Mesenchymal stem cell (in vitro differentiated cells and primary cell): Measurements from ENCODE around the gene ZGPAT.

ENCODE experiments used
- DNase-seq: peaks from one replicate; pipeline ENCODE4 v3.0.0-alpha.2; 2013
- H2AFZ ChIP-seq: one replicate; pipeline ENCODE4 v1.6.1; 2013; ENCODE audit warnings: low read depth, mild to moderate bottlenecking, control low read depth, inconsistent platforms, low read length, moderate library complexity
- H2AK5ac ChIP-seq: 2 replicates; pipeline ENCODE4 v1.6.1; 2013; ENCODE audit warnings: low read length, moderate library complexity, mild to moderate bottlenecking, inconsistent platforms; ENCODE audit not compliant: severe bottlenecking
- H2BK120ac ChIP-seq: one replicate; pipeline ENCODE4 v1.6.1; 2013; ENCODE audit warnings: low read depth, mild to moderate bottlenecking, inconsistent platforms, low read length, moderate library complexity
- H2BK12ac ChIP-seq, 2 experiments: one replicate each; pipeline ENCODE4 v1.6.1; 2013; ENCODE audit warnings: inconsistent platforms in 2 of 2, low read length in 2 of 2, mild to moderate bottlenecking in 2 of 2, moderate library complexity in 2 of 2, control low read depth in 1 of 2
- H2BK15ac ChIP-seq: one replicate; pipeline ENCODE4 v1.6.1; 2013; ENCODE audit warnings: mild to moderate bottlenecking, low read depth, inconsistent platforms; ENCODE audit not compliant: poor library complexity, severe bottlenecking
- H2BK5ac ChIP-seq: 2 replicates; pipeline ENCODE4 v1.6.1; 2013; ENCODE audit warnings: low read depth, mild to moderate bottlenecking, low read length, control low read depth, inconsistent platforms; ENCODE audit not compliant: poor library complexity, severe bottlenecking
- H3K14ac ChIP-seq, 2 experiments: one replicate each; pipeline ENCODE4 v1.6.1; 2013; ENCODE audit warnings: inconsistent platforms in 2 of 2, low read length in 2 of 2, control low read depth in 1 of 2, mild to moderate bottlenecking in 1 of 2, moderate library complexity in 1 of 2
- H3K18ac ChIP-seq, 2 experiments: one replicate each; pipeline ENCODE4 v1.6.1; 2013; ENCODE audit warnings: inconsistent platforms in 2 of 2, low read length in 2 of 2, control low read depth in 1 of 2, low read depth in 1 of 2, mild to moderate bottlenecking in 1 of 2
- H3K23ac ChIP-seq, 2 experiments: one replicate each; pipeline ENCODE4 v1.6.1; 2013; ENCODE audit warnings: inconsistent platforms in 2 of 2, low read length in 2 of 2, mild to moderate bottlenecking in 2 of 2, moderate library complexity in 2 of 2, control low read depth in 1 of 2
- H3K27ac ChIP-seq: 2 replicates; pipeline ENCODE4 v1.5.1; 2013; ENCODE audit warnings: mild to moderate bottlenecking, moderate library complexity, low read length, control low read depth, inconsistent platforms; ENCODE audit not compliant: poor library complexity, severe bottlenecking
- H3K27me3 ChIP-seq, 2 experiments: 2 replicates each; pipeline versions ENCODE4 v1.6.1 to v1.7.0; 2013; ENCODE audit warnings: low read length in 2 of 2, mild to moderate bottlenecking in 2 of 2, moderate library complexity in 2 of 2, control low read depth in 1 of 2, inconsistent platforms in 1 of 2; ENCODE audit not compliant: control insufficient read depth in 1 of 2, insufficient read depth in 1 of 2
- H3K36me3 ChIP-seq, 2 experiments: 2 replicates each; pipeline versions ENCODE4 v1.6.1 to v1.7.0; 2013; ENCODE audit warnings: low read length in 2 of 2, control low read depth in 1 of 2, inconsistent platforms in 1 of 2, low read depth in 1 of 2, mild to moderate bottlenecking in 1 of 2; ENCODE audit not compliant: insufficient read depth in 2 of 2, control insufficient read depth in 1 of 2
- H3K4ac ChIP-seq, 2 experiments: one replicate each; pipeline ENCODE4 v1.6.1; 2013; ENCODE audit warnings: inconsistent platforms in 2 of 2, low read length in 2 of 2, mild to moderate bottlenecking in 2 of 2, moderate library complexity in 2 of 2, control low read depth in 1 of 2, low read depth in 1 of 2
- H3K4me1 ChIP-seq: 2 replicates; pipeline ENCODE4 v1.6.1; 2013; ENCODE audit warnings: low read depth, low read length, control low read depth; ENCODE audit not compliant: control insufficient read depth, insufficient read depth
- H3K4me2 ChIP-seq: 2 replicates; pipeline ENCODE4 v1.6.1; 2013; ENCODE audit warnings: low read length, mild to moderate bottlenecking, inconsistent platforms; ENCODE audit not compliant: poor library complexity, severe bottlenecking
- H3K4me3 ChIP-seq, 2 experiments: 2 replicates each; pipeline versions ENCODE4 v1.5.1 to v1.7.0; 2013; ENCODE audit warnings: low read length in 2 of 2, mild to moderate bottlenecking in 2 of 2, control low read depth in 1 of 2, low read depth in 1 of 2; ENCODE audit not compliant: insufficient read depth in 1 of 2
- H3K79me1 ChIP-seq: replicated peaks from 2 replicates; pipeline ENCODE4 v1.6.1; 2013; ENCODE audit warnings: mild to moderate bottlenecking, control low read depth, low read length, inconsistent platforms; ENCODE audit not compliant: poor library complexity, severe bottlenecking
- H3K9ac ChIP-seq: 2 replicates; pipeline ENCODE4 v1.7.0; 2013; ENCODE audit warnings: mild to moderate bottlenecking, low read length, moderate library complexity
- H3K9me3 ChIP-seq: 2 replicates; pipeline ENCODE4 v1.7.0; 2013; ENCODE audit warnings: mild to moderate bottlenecking, low read length; ENCODE audit not compliant: control insufficient read depth
- H4K8ac ChIP-seq: one replicate; pipeline ENCODE4 v1.6.1; 2013; ENCODE audit warnings: inconsistent platforms, mild to moderate bottlenecking, low read length, moderate library complexity
- H4K91ac ChIP-seq: one replicate; pipeline ENCODE4 v1.6.1; 2013; ENCODE audit warnings: mild to moderate bottlenecking, low read length, inconsistent platforms
- WGBS: methylation state at CpG from one replicate; pipeline ENCODE4 v1.1.7; 2013; ENCODE audit warnings: mixed read lengths; 5-methylcytosine and 5-hydroxymethylcytosine counted together

Gene ZGPAT

GRCh38 chr20:63741676-63742380, 34.0 kb downstream of the ZGPAT start:
- Histone ChIP-seq H2BK5ac (no peak overlapping the region), H3K79me1 (peaks cover 12% of the 10 kb centered on the region), H2BK15ac (no peak overlapping the region), H3K9ac (peak overlapping the region; percentile 88), H2BK12ac (peak overlapping the region in 1 of 2 experiments; percentile 84), H3K4me3 (peak overlapping the region; percentile 78 to 86), H3K9me3 (no peaks in the 10 kb centered on the region), H2AFZ (no peak overlapping the region), H2AK5ac (peak overlapping the region; percentile 5), H3K27ac (peak overlapping the region; percentile 83), H3K36me3 (peaks cover 24 to 64% of the 10 kb centered on the region in 2 experiments), H3K23ac (no peak overlapping the region), H3K4ac (peak overlapping the region in 1 of 2 experiments; percentile 32), H3K18ac (peak overlapping the region in 1 of 2 experiments; percentile 84), H4K8ac (peak overlapping the region; percentile 29), H3K4me2 (peak overlapping the region; percentile 75), H2BK120ac (no peak overlapping the region), H3K4me1 (peaks cover 40% of the 10 kb centered on the region), H3K27me3 (no peaks in the 10 kb centered on the region), H4K91ac (no peak overlapping the region), H3K14ac (peak overlapping the region in 1 of 2 experiments; percentile 67)
- DNase-seq: no peak
- WGBS: 90% methylated on average over 27 of the region's 30 CpGs

- Histone ChIP-seq H2AFZ (no peak overlapping the region), H3K4me3 (no peak overlapping the region), H4K91ac (no peak overlapping the region), H3K4ac (no peak overlapping the region), H3K27ac (no peak overlapping the region), H3K36me3 (peaks cover 21 to 60% of the 10 kb centered on the region in 2 experiments), H2AK5ac (no peak overlapping the region), H3K4me2 (no peak overlapping the region), H3K9ac (no peak overlapping the region), H3K79me1 (peaks cover 12% of the 10 kb centered on the region), H3K23ac (no peak overlapping the region), H3K4me1 (peaks cover 36% of the 10 kb centered on the region), H3K27me3 (no peaks in the 10 kb centered on the region), H3K9me3 (no peaks in the 10 kb centered on the region), H3K18ac (no peak overlapping the region), H4K8ac (peak overlapping the region; percentile 29), H3K14ac (no peak overlapping the region), H2BK5ac (no peak overlapping the region), H2BK15ac (peak overlapping the region; percentile 29), H2BK12ac (no peak overlapping the region), H2BK120ac (no peak overlapping the region)
- 89% methylated on average over 37 of the region's 37 CpGs for WGBS
- DNase-seq: no peak
Measured at GRCh38 chr20:63742381-63743024, 34.7 kb downstream of the ZGPAT start.

- H3K23ac ChIP-seq: no peak overlapping the region
- no peak overlapping the region for H2BK15ac ChIP-seq
- no peak overlapping the region for H3K14ac ChIP-seq
- H3K4me3 ChIP-seq: no peak overlapping the region
- H3K4me2 ChIP-seq: no peak overlapping the region
- H4K8ac ChIP-seq: no peak overlapping the region
- H2BK5ac ChIP-seq: no peak overlapping the region
- H4K91ac ChIP-seq: no peak overlapping the region
- H3K18ac ChIP-seq: no peak overlapping the region
- H2AFZ ChIP-seq: no peak overlapping the region
- peaks cover 21 to 55% of the 10 kb centered on the region in 2 experiments for H3K36me3 ChIP-seq
- no peak overlapping the region for H2AK5ac ChIP-seq
- H3K27me3 ChIP-seq: no peaks in the 10 kb centered on the region
- no peak for DNase-seq
- H3K79me1 ChIP-seq: peaks cover 12% of the 10 kb centered on the region
- H2BK120ac ChIP-seq: no peak overlapping the region
- peaks cover 27% of the 10 kb centered on the region for H3K4me1 ChIP-seq
- no peak overlapping the region for H3K4ac ChIP-seq
- no peak overlapping the region for H3K9ac ChIP-seq
- no peak overlapping the region for H3K27ac ChIP-seq
- H2BK12ac ChIP-seq: no peak overlapping the region
- 96% methylated on average over 25 of the region's 31 CpGs for WGBS
- no peaks in the 10 kb centered on the region for H3K9me3 ChIP-seq
Measured at GRCh38 chr20:63743210-63743970, 35.6 kb downstream of the ZGPAT start.

- H3K18ac ChIP-seq: no peak overlapping the region
- H2AFZ ChIP-seq: no peak overlapping the region
- H2AK5ac ChIP-seq: no peak overlapping the region
- no peak overlapping the region for H3K9ac ChIP-seq
- H2BK12ac ChIP-seq: no peak overlapping the region
- H3K36me3 ChIP-seq: peaks cover 21 to 55% of the 10 kb centered on the region in 2 experiments
- H3K4me2 ChIP-seq: no peak overlapping the region
- H3K4me1 ChIP-seq: peaks cover 19% of the 10 kb centered on the region
- no peak overlapping the region for H3K23ac ChIP-seq
- H4K91ac ChIP-seq: no peak overlapping the region
- no peak overlapping the region for H2BK15ac ChIP-seq
- H2BK5ac ChIP-seq: no peak overlapping the region
- H3K27me3 ChIP-seq: no peaks in the 10 kb centered on the region
- H3K4ac ChIP-seq: no peak overlapping the region
- peaks cover 10% of the 10 kb centered on the region for H3K79me1 ChIP-seq
- WGBS: 90% methylated on average over 4 of the region's 4 CpGs
- no peak overlapping the region for H2BK120ac ChIP-seq
- H3K4me3 ChIP-seq: no peak overlapping the region
- no peak overlapping the region for H3K27ac ChIP-seq
- no peaks in the 10 kb centered on the region for H3K9me3 ChIP-seq
- no peak overlapping the region for H4K8ac ChIP-seq
- DNase-seq: no peak
- no peak overlapping the region for H3K14ac ChIP-seq
Measured at GRCh38 chr20:63744158-63744557, 36.3 kb downstream of the ZGPAT start.
